GM18873 (cell line): Measurements from ENCODE around the gene SIAH2.
"Not testable (repeated sequence)": the region's sequence is repeated elsewhere in the genome, so short reads cannot be mapped to it uniquely, and the experiment has no call there.

Source experiments
- ATAC-seq: cut with Tn5 transposase; IDR thresholded peaks from one replicate; pipeline ENCODE4 v1.9.1; 2021; ENCODE audit warnings: mild to moderate bottlenecking, moderate library complexity, moderate number of reproducible peaks; ENCODE audit not compliant: unreplicated experiment, low FRiP score

The SIAH2 gene

GRCh38 chr3:150763122-150763840 lies at the start of gene SIAH2:
Gene SIAH2, minus strand, starts transcription at chr3:150763169. Its CDS starts 320 bp downstream, at chr3:150762849.
- ATAC-seq: peak; percentile 41

- no peak for ATAC-seq
These were observed 49.0 kb upstream of the SIAH2 start for GRCh38 chr3:150811984-150812383.

- no peak for ATAC-seq
These were observed 47.7 kb upstream of the SIAH2 start for GRCh38 chr3:150810641-150811040.

GRCh38 chr3:150806185-150806835 lies 43.3 kb upstream of the SIAH2 start:
- ATAC-seq: no peak

- ATAC-seq: no peak
These were observed 42.4 kb upstream of the SIAH2 start for GRCh38 chr3:150805354-150805753.

- ATAC-seq: no peak
These were observed 40.5 kb upstream of the SIAH2 start for GRCh38 chr3:150803440-150803985.

GRCh38 chr3:150800722-150801121 lies 37.8 kb upstream of the SIAH2 start:
- no peak for ATAC-seq

GRCh38 chr3:150798122-150798618 lies 35.2 kb upstream of the SIAH2 start:
- no peak for ATAC-seq

- no peak for ATAC-seq
These were observed 34.2 kb upstream of the SIAH2 start for GRCh38 chr3:150797155-150797554.

- ATAC-seq: not testable (repeated sequence)
These were observed 33.6 kb upstream of the SIAH2 start for GRCh38 chr3:150796527-150796926.

- no peak for ATAC-seq
These were observed 30.7 kb upstream of the SIAH2 start for GRCh38 chr3:150793641-150794040.

GRCh38 chr3:150790629-150791028 lies 27.7 kb upstream of the SIAH2 start:
- ATAC-seq: no peak

- no peak for ATAC-seq
These were observed 26.5 kb upstream of the SIAH2 start for GRCh38 chr3:150789451-150789850.

GRCh38 chr3:150787741-150788370 lies 24.9 kb upstream of the SIAH2 start:
- ATAC-seq: peak; percentile 56

- ATAC-seq: no peak
These were observed 23.8 kb upstream of the SIAH2 start for GRCh38 chr3:150786791-150787190.

- no peak for ATAC-seq
These were observed 21.8 kb upstream of the SIAH2 start for GRCh38 chr3:150784747-150785125.

GRCh38 chr3:150783920-150784746 lies 21.2 kb upstream of the SIAH2 start:
- ATAC-seq: peak; percentile 72

GRCh38 chr3:150783316-150783715 lies 20.3 kb upstream of the SIAH2 start:
- ATAC-seq: no peak

GRCh38 chr3:150779402-150779858 lies 16.5 kb upstream of the SIAH2 start:
- no peak for ATAC-seq

- ATAC-seq: no peak
These were observed 15.9 kb upstream of the SIAH2 start for GRCh38 chr3:150778793-150779401.
